Progenitor cell of endocrine pancreas (in vitro differentiated cells): ENCODE results near the gene ANKRD23. TPM values are rescaled to one million over a fixed set of nuclear protein-coding genes. Genes with fewer than 3 reads are reported as not detected.

Experiments used
- DNase-seq: peaks from one replicate; pipeline ENCODE4 v3.0.0; 2021; ENCODE audit warnings: low spot score; ENCODE audit not compliant: unreplicated experiment
- H3K27ac Mint-ChIP-seq: 2 replicates; pipeline ENCODE4 v1.8.0; 2021; ENCODE audit warnings: mild to moderate bottlenecking, moderate library complexity, mixed read lengths
- H3K27me3 Mint-ChIP-seq: 2 replicates; pipeline ENCODE4 v1.8.0; 2021; ENCODE audit warnings: mixed read lengths
- H3K36me3 Mint-ChIP-seq: 2 replicates; pipeline ENCODE4 v1.8.0; 2022; ENCODE audit warnings: mixed read lengths; ENCODE audit not compliant: insufficient read depth
- H3K4me1 Mint-ChIP-seq: 2 replicates; pipeline ENCODE4 v1.8.0; 2021; ENCODE audit warnings: low read depth, mixed read lengths
- H3K4me3 Mint-ChIP-seq: 2 replicates; pipeline ENCODE4 v1.8.0; 2021; ENCODE audit warnings: low read depth, mild to moderate bottlenecking, moderate library complexity, mixed read lengths
- H3K9me3 Mint-ChIP-seq: 2 replicates; pipeline ENCODE4 v1.8.0; 2021; ENCODE audit warnings: low read depth, mixed read lengths
- CTCF ChIP-seq: fragments of 200-600 bp; sonication (generic); IDR thresholded peaks from one replicate; pipeline ENCODE4 v1.5.0; 2021; ENCODE audit warnings: antibody characterized with exemption, mild to moderate bottlenecking; ENCODE audit not compliant: unreplicated experiment
- total RNA-seq: library from RNA; stranded (reverse); gene quantifications from 2 replicates; pipeline ENCODE4 v1.2.1, GENCODE V29; 2021

Gene ANKRD23
- total RNA-seq, 1 donor from 2014 or later = 8.3 TPM

GRCh38 chr2:96839293-96839874 is 4.4 kb downstream of the ANKRD23 start:
- peaks cover 10% of the 10 kb centered on the region for H3K36me3 Mint-ChIP-seq
- no peak overlapping the region for H3K4me3 Mint-ChIP-seq
- no peaks in the 10 kb centered on the region for H3K4me1 Mint-ChIP-seq
- no peaks in the 10 kb centered on the region for H3K9me3 Mint-ChIP-seq
- no peak for DNase-seq
- TF ChIP-seq CTCF = no peak
- no peaks in the 10 kb centered on the region for H3K27me3 Mint-ChIP-seq
- no peak overlapping the region for H3K27ac Mint-ChIP-seq

GRCh38 chr2:96838345-96839292 is 5.2 kb downstream of the ANKRD23 start:
- peaks cover 11% of the 10 kb centered on the region for H3K36me3 Mint-ChIP-seq
- H3K4me1 Mint-ChIP-seq = peaks cover 2% of the 10 kb centered on the region
- H3K27me3 Mint-ChIP-seq = no peaks in the 10 kb centered on the region
- no peak overlapping the region for H3K4me3 Mint-ChIP-seq
- no peak for DNase-seq
- no peak overlapping the region for H3K27ac Mint-ChIP-seq
- TF ChIP-seq CTCF = no peak
- no peaks in the 10 kb centered on the region for H3K9me3 Mint-ChIP-seq

DNA sequence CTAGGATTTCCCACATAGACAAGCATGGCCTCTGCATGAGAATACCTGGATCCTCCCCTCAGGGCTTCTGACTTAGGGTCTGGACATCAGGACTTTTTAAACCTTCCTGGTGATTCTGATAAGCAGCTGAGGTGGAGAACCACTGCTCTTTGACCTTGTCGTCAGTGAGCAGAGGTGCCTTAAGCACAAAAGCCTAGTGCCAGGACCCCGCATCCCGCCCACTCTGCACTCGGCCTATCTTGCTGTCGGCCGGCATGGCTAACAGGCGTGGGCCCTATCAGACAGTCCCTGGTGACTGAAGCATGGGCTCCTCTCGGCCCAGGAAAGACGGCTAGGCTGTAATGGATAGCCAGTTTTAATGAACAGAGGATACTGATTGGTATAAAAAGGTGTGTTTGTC is 6.2 kb downstream of the ANKRD23 start:
- Mint-ChIP-seq H3K27me3 (no peaks in the 10 kb centered on the region), H3K4me1 (peaks cover 11% of the 10 kb centered on the region), H3K36me3 (peaks cover 11% of the 10 kb centered on the region), H3K27ac (no peak overlapping the region), H3K4me3 (no peak overlapping the region), H3K9me3 (no peaks in the 10 kb centered on the region)
- no peak for TF ChIP-seq CTCF
- no peak for DNase-seq

DNA sequence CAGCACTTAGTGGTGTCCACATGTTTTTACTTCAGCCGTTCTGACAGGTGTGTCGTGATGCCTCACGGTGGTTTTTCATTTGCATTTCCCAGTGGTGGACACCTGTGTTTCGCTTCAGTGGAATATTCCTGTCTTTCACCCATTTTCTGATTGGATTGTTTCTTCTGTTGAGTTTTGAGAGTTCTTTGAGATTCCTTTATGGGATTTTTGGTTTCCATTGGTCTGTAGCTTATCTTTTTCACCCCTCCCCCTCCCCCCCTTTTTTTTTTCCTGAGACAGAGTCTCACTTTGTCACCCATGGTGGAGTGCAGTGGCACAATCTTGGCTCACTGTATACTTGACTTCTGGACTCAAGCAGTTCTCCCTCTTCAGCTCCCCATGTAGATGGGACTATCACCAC is 8.0 kb downstream of the ANKRD23 start:
- Mint-ChIP-seq H3K36me3 (peaks cover 13% of the 10 kb centered on the region), H3K27ac (no peak overlapping the region), H3K4me1 (peaks cover 25% of the 10 kb centered on the region), H3K9me3 (no peaks in the 10 kb centered on the region), H3K4me3 (no peak overlapping the region), H3K27me3 (no peaks in the 10 kb centered on the region)
- no peak for DNase-seq
- no peak for TF ChIP-seq CTCF

- peaks cover 25% of the 10 kb centered on the region for H3K4me1 Mint-ChIP-seq
- DNase-seq = peak; percentile 66
- peak overlapping the region; percentile 99 for H3K27ac Mint-ChIP-seq
- peaks cover 25% of the 10 kb centered on the region for H3K36me3 Mint-ChIP-seq
- H3K4me3 Mint-ChIP-seq = peak overlapping the region; percentile 33
- no peak for TF ChIP-seq CTCF
- no peaks in the 10 kb centered on the region for H3K9me3 Mint-ChIP-seq
- H3K27me3 Mint-ChIP-seq = no peaks in the 10 kb centered on the region
Observed at GRCh38 chr2:96832754-96833507, 10.9 kb downstream of the ANKRD23 start.
